ENCODE results near the gene SMIM9.
"Not testable (repeated sequence)": the region's sequence is repeated elsewhere in the genome, so short reads cannot be mapped to it uniquely, and the experiment has no call there.

SMIM9 gene

GRCh38 chrX:154819771-154820341, 14.6 kb downstream of the SMIM9 start:
- no peak overlapping the region for H4K12ac ChIP-seq (ENCODE audit: low read depth, low read length)
- H4K91ac ChIP-seq (ENCODE audit: low read depth, low read length): no peak overlapping the region
- WGBS (ENCODE audit: extremely low coverage, insufficient coverage, insufficient read length): no CpG with 5 or more reads among the region's 7 CpGs
- no peak overlapping the region for H4K8ac ChIP-seq (ENCODE audit: low read depth, low read length)
- H3K4me1 ChIP-seq (ENCODE audit: control insufficient read depth in 1 of 2, insufficient read depth in 2 of 2, low read length in 2 of 2): no peaks in the 10 kb centered on the region
- H3K79me1 ChIP-seq (ENCODE audit: low read length): no peaks in the 10 kb centered on the region
- no peak for DNase-seq
- no peak overlapping the region for H2AK5ac ChIP-seq (ENCODE audit: low read length)
- no peak overlapping the region for H3K9ac ChIP-seq (ENCODE audit: low read length)
- H3K27me3 ChIP-seq (ENCODE audit: insufficient read depth, low read length): no peaks in the 10 kb centered on the region
- H3K18ac ChIP-seq (ENCODE audit: low read length): no peak overlapping the region
- no peak overlapping the region for H2BK12ac ChIP-seq (ENCODE audit: low read length)
- H3K9me3 ChIP-seq (ENCODE audit: insufficient read depth, low read depth, low read length): no peaks in the 10 kb centered on the region
- no peak overlapping the region for H3K23ac ChIP-seq (ENCODE audit: low read length)
- no peak overlapping the region for H3K14ac ChIP-seq (ENCODE audit: low read length)
- H3K36me3 ChIP-seq (ENCODE audit: control insufficient read depth in 1 of 2, insufficient read depth in 2 of 2, low read length in 2 of 2): no peaks in the 10 kb centered on the region
- no peak overlapping the region for H3K4me2 ChIP-seq (ENCODE audit: low read length)
- no peak overlapping the region for H3K4me3 ChIP-seq (ENCODE audit: low read depth, low read length)
- no peaks in the 10 kb centered on the region for H3K79me2 ChIP-seq (ENCODE audit: control insufficient read depth, insufficient read depth, low read length, poor library complexity)
- no peak overlapping the region for H2BK5ac ChIP-seq (ENCODE audit: low read depth, low read length, poor library complexity)
- H3K4ac ChIP-seq (ENCODE audit: low read depth, low read length): no peak overlapping the region
- H2BK120ac ChIP-seq (ENCODE audit: insufficient read depth, low read length, poor library complexity): no peak overlapping the region
- no peak overlapping the region for H3K27ac ChIP-seq (ENCODE audit: low read depth, low read length)
- no peak overlapping the region for H2AFZ ChIP-seq (ENCODE audit: insufficient read depth, low read length, poor library complexity)

DNA sequence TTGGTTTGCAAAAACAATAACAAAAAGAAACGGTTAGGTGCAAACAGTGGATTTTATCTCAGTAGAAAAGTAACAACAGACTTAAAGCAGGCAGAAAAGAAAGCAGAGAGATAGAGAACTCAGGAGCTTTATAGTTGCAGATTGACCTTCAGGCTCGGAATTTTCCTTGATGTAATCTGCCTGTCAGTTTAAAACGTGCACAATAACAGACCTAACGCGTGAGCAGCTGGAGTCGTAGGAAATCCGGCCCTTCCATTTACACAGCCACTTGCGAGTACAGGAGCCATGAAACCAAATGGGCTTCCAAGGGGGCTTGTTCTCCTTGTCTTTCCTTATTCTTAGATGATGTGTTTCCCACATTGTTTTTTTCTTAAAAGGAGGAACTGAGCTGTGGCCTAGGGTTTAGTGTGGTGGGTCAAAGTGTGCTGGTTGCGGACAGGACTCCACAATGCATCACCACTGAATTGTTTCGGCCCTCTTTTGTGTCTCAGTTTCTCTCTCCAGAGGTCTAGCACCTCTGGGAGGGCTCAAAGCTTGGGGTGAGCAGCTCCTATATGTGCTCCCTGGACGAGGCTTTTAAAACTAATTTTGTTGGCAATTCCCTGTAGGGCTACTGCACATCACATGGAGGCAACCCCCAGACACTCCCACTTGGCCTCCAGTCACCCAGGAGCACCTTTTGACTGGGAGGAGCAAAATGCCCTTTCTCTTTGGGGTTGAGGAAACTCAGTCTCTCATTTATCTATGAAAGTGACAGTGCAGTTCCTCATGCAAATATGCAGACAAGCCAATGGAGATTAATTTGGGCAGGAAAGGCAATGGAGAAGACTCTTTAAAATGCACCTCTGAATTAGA, 15.3 kb downstream of the SMIM9 start:
- Histone ChIP-seq H2BK5ac (ENCODE audit: low read depth, low read length, poor library complexity) (no peak overlapping the region), H2AFZ (ENCODE audit: insufficient read depth, low read length, poor library complexity) (no peak overlapping the region), H3K4me1 (ENCODE audit: control insufficient read depth in 1 of 2, insufficient read depth in 2 of 2, low read length in 2 of 2) (no peaks in the 10 kb centered on the region), H3K36me3 (ENCODE audit: control insufficient read depth in 1 of 2, insufficient read depth in 2 of 2, low read length in 2 of 2) (no peaks in the 10 kb centered on the region), H3K14ac (ENCODE audit: low read length) (no peak overlapping the region), H3K23ac (ENCODE audit: low read length) (no peak overlapping the region), H3K79me1 (ENCODE audit: low read length) (no peaks in the 10 kb centered on the region), H3K18ac (ENCODE audit: low read length) (no peak overlapping the region), H3K27ac (ENCODE audit: low read depth, low read length) (no peak overlapping the region), H3K4ac (ENCODE audit: low read depth, low read length) (no peak overlapping the region), H3K27me3 (ENCODE audit: insufficient read depth, low read length) (no peaks in the 10 kb centered on the region), H4K8ac (ENCODE audit: low read depth, low read length) (no peak overlapping the region), H2BK120ac (ENCODE audit: insufficient read depth, low read length, poor library complexity) (no peak overlapping the region), H3K79me2 (ENCODE audit: control insufficient read depth, insufficient read depth, low read length, poor library complexity) (no peaks in the 10 kb centered on the region), H2BK12ac (ENCODE audit: low read length) (no peak overlapping the region), H4K12ac (ENCODE audit: low read depth, low read length) (no peak overlapping the region), H4K91ac (ENCODE audit: low read depth, low read length) (no peak overlapping the region), H3K9ac (ENCODE audit: low read length) (no peak overlapping the region), H2AK5ac (ENCODE audit: low read length) (no peak overlapping the region), H3K4me2 (ENCODE audit: low read length) (no peak overlapping the region), H3K9me3 (ENCODE audit: insufficient read depth, low read depth, low read length) (no peaks in the 10 kb centered on the region), H3K4me3 (ENCODE audit: low read depth, low read length) (no peak overlapping the region)
- WGBS (ENCODE audit: extremely low coverage, insufficient coverage, insufficient read length): no CpG with 5 or more reads among the region's 11 CpGs
- DNase-seq: no peak

DNA sequence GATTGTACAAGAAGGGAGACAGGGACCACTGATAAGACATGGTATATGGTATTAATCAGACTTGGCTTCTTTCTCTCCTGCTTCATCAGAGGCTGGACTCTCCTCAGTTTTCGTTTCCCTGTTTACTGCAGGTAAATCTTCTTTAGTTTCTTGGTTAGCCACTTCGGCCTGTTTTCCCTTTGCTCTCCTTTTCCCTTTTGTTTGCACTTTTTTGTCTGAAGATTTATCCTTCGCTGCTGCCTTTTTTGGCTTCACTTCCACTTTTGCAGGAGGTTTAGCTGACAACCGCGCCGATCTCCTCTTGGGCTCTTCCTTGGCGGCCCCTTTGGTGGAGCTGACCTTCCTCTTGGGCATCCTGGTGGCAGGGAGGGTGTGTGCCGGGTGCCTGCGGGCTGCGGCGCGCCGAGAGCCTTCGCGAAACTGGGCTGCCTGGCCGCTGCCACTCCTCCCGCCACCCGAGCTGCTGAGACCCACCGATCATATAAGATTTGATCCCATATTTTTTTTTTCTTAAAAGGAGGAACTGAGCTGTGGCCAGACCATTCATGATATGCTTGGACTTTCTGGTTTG, 17.3 kb downstream of the SMIM9 start:
- not testable (repeated sequence) for H2AK5ac ChIP-seq (ENCODE audit: low read length); H3K9ac ChIP-seq (ENCODE audit: low read length); H3K79me2 ChIP-seq (ENCODE audit: control insufficient read depth, insufficient read depth, low read length, poor library complexity); H3K27me3 ChIP-seq (ENCODE audit: insufficient read depth, low read length); H4K91ac ChIP-seq (ENCODE audit: low read depth, low read length); H4K8ac ChIP-seq (ENCODE audit: low read depth, low read length); H3K18ac ChIP-seq (ENCODE audit: low read length); H3K4me1 ChIP-seq (ENCODE audit: control insufficient read depth in 1 of 2, insufficient read depth in 2 of 2, low read length in 2 of 2); H2BK5ac ChIP-seq (ENCODE audit: low read depth, low read length, poor library complexity); H2BK12ac ChIP-seq (ENCODE audit: low read length); H3K9me3 ChIP-seq (ENCODE audit: insufficient read depth, low read depth, low read length); H3K27ac ChIP-seq (ENCODE audit: low read depth, low read length); H2BK120ac ChIP-seq (ENCODE audit: insufficient read depth, low read length, poor library complexity); H4K12ac ChIP-seq (ENCODE audit: low read depth, low read length); DNase-seq; H3K23ac ChIP-seq (ENCODE audit: low read length); H3K4ac ChIP-seq (ENCODE audit: low read depth, low read length); H3K4me3 ChIP-seq (ENCODE audit: low read depth, low read length); H3K79me1 ChIP-seq (ENCODE audit: low read length); H3K4me2 ChIP-seq (ENCODE audit: low read length); H2AFZ ChIP-seq (ENCODE audit: insufficient read depth, low read length, poor library complexity); H3K36me3 ChIP-seq (ENCODE audit: control insufficient read depth in 1 of 2, insufficient read depth in 2 of 2, low read length in 2 of 2); H3K14ac ChIP-seq (ENCODE audit: low read length)
- WGBS (ENCODE audit: extremely low coverage, insufficient coverage, insufficient read length): no CpG with 5 or more reads among the region's 19 CpGs

DNA sequence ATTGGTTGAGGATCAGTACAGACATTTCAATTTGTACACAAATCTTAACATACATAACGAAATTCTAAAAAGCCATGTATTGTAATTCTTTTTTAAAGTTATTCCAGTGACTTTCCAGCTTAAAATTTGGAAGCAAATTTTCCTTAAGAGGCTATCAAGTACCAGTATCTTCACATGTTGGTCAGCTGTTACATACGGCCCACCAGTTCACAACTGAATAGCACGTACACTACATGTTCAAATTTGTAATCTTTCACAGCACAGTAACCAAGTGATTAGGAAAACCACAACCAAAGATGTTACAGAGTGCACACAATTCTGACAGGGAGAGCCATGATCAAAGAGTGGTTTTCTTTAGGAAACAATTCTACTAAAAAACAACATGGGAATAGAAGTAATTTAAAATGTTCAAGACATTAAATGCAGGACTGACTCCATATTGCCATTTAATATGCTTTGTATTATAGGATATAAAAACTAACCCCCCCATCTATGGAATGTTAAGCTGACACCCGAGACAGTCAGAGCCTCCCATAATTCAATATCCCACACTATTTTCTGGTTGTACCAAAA, 18.1 kb downstream of the SMIM9 start:
- H3K9me3 ChIP-seq (ENCODE audit: insufficient read depth, low read depth, low read length); H2BK5ac ChIP-seq (ENCODE audit: low read depth, low read length, poor library complexity); H3K23ac ChIP-seq (ENCODE audit: low read length); H4K91ac ChIP-seq (ENCODE audit: low read depth, low read length); H4K8ac ChIP-seq (ENCODE audit: low read depth, low read length); H3K36me3 ChIP-seq (ENCODE audit: control insufficient read depth in 1 of 2, insufficient read depth in 2 of 2, low read length in 2 of 2); H3K27ac ChIP-seq (ENCODE audit: low read depth, low read length); H3K79me1 ChIP-seq (ENCODE audit: low read length); H3K4ac ChIP-seq (ENCODE audit: low read depth, low read length); H2AFZ ChIP-seq (ENCODE audit: insufficient read depth, low read length, poor library complexity); H3K27me3 ChIP-seq (ENCODE audit: insufficient read depth, low read length); H3K4me2 ChIP-seq (ENCODE audit: low read length); H2AK5ac ChIP-seq (ENCODE audit: low read length); H3K14ac ChIP-seq (ENCODE audit: low read length); H3K79me2 ChIP-seq (ENCODE audit: control insufficient read depth, insufficient read depth, low read length, poor library complexity); H3K4me3 ChIP-seq (ENCODE audit: low read depth, low read length); H4K12ac ChIP-seq (ENCODE audit: low read depth, low read length); DNase-seq; H3K9ac ChIP-seq (ENCODE audit: low read length); H2BK12ac ChIP-seq (ENCODE audit: low read length); H3K18ac ChIP-seq (ENCODE audit: low read length); H2BK120ac ChIP-seq (ENCODE audit: insufficient read depth, low read length, poor library complexity); H3K4me1 ChIP-seq (ENCODE audit: control insufficient read depth in 1 of 2, insufficient read depth in 2 of 2, low read length in 2 of 2): not testable (repeated sequence)
- no CpG with 5 or more reads among the region's 4 CpGs for WGBS (ENCODE audit: extremely low coverage, insufficient coverage, insufficient read length)
